Measurements from ENCODE around the gene ST8SIA6. TPM values are rescaled to one million over a fixed set of nuclear protein-coding genes. Genes with fewer than 3 reads are reported as not detected.

ST8SIA6 gene
- total and polyA plus RNA-seq, 10 of the 15 experiments (the other 5 are each of a cell fraction or from before 2014, with no cell fraction given): 0.22 TPM; not detected in 9

- Histone ChIP-seq H3K9me3 (replicated peaks; ENCODE audit: control insufficient read depth, insufficient read depth, low read length) (no peaks in the 10 kb centered on the region), H4K20me1 (ENCODE audit: control insufficient read depth, insufficient read depth) (no peaks in the 10 kb centered on the region), H3K27ac (ENCODE audit: control insufficient read depth, insufficient read depth) (no peak overlapping the region), H3K27me3 (replicated peaks in 1 of 2; ENCODE audit: control insufficient read depth in 2 of 2, insufficient read depth in 2 of 2, low read length in 1 of 2) (no peaks in the 10 kb centered on the region; a peak in 1 of 4 replicates), H3K9ac (ENCODE audit: control insufficient read depth, insufficient read depth, low read length) (no peak overlapping the region), H3K79me2 (ENCODE audit: control insufficient read depth, insufficient read depth, low read length) (no peaks in the 10 kb centered on the region), H3K4me2 (ENCODE audit: control insufficient read depth, insufficient read depth) (no peak overlapping the region), H3K36me3 (ENCODE audit: control insufficient read depth in 2 of 2, insufficient read depth in 2 of 2, low read length in 1 of 2) (no peaks in the 10 kb centered on the region), H3K4me1 (ENCODE audit: control insufficient read depth, insufficient read depth, low read length) (no peaks in the 10 kb centered on the region), H3K4me3 (no peak overlapping the region), H2AFZ (ENCODE audit: control insufficient read depth, low read depth, low read length) (no peak overlapping the region)
- ChIA-PET CTCF (no interaction called here), RAD21 (ENCODE audit: unreplicated experiment) (no interaction called here), SMC1A (ENCODE audit: uncharacterized antibody, unreplicated experiment) (no interaction called here), POLR2A (no interaction called here)
- FAIRE-seq: no peak
- TF ChIP-seq YBX1 (IDR thresholded peaks at IDR 0.05): no peak
- TF ChIP-seq ZNF592 (IDR thresholded peaks at IDR 0.05): no peak
- TF ChIP-seq CEBPZ (IDR thresholded peaks at IDR 0.05; ENCODE audit: low read depth, low read length): no peak
- no peak for TF ChIP-seq ATF3 (IDR thresholded peaks at IDR 0.05; ENCODE audit: borderline replicate concordance, extremely low read depth, low read depth, low read length)
- TF ChIP-seq MYC (IDR thresholded peaks at IDR 0.05; ENCODE audit: insufficient read depth, insufficient read length, insufficient replicate concordance, low read length, severe bottlenecking): no peak
- WGBS (ENCODE audit: insufficient coverage, insufficient replicate concordance, low lambda C conversion rate, missing lambda C conversion rate): 0% methylated on average over 6 of the region's 6 CpGs
- in situ Hi-C loops (cut with MboI) (no loop called here), intact Hi-C loops (cut with micrococcal nuclease; ENCODE audit: unreplicated experiment) (no loop called here)
- BruUV-seq (replicated peaks): no TSS peak
- ATAC-seq: no peak
- DNase-seq (ENCODE audit: low read depth, low spot score): no peak
These were observed 59.5 kb downstream of the ST8SIA6 start for GRCh38 chr10:17394854-17395253.

All from GM12878 (cell line).